Kidney (tissue), 14 donors: ENCODE measurements around the gene ADAMTS7. TPM values are rescaled to one million over a fixed set of nuclear protein-coding genes. Genes with fewer than 3 reads are reported as not detected.

ENCODE experiments used
- DNase-seq, 5 donors: peaks; one replicate each; pipeline ENCODE4 v3.0.0-alpha.2; 2013 to 2020
- FAIRE-seq: peaks from 2 replicates; lab custom pipeline; 2012; peaks lifted over from hg19 to GRCh38; lab: Jason Lieb, UNC
- H3K27ac ChIP-seq, 2 donors: one replicate each; pipeline ENCODE4 v1.7.0; 2013; ENCODE audit warnings: low read depth in 2 of 2, low read length in 2 of 2, inconsistent platforms in 1 of 2
- H3K27me3 ChIP-seq: one replicate; pipeline ENCODE4 v1.7.1; 2013; ENCODE audit warnings: low read length, inconsistent platforms; ENCODE audit not compliant: control insufficient read depth, insufficient read depth
- H3K36me3 ChIP-seq, 3 donors: one replicate each; pipeline versions ENCODE4 v1.7.0 to v1.7.1; 2013; ENCODE audit warnings: low read length in 3 of 3, control low read depth in 1 of 3, inconsistent platforms in 1 of 3; ENCODE audit not compliant: insufficient read depth in 3 of 3, control insufficient read depth in 2 of 3
- H3K4me1 ChIP-seq, 3 donors: one replicate each; pipeline versions ENCODE4 v1.7.0 to v1.7.1; 2013; ENCODE audit warnings: low read length in 3 of 3, inconsistent platforms in 1 of 3, low read depth in 1 of 3; ENCODE audit not compliant: control insufficient read depth in 2 of 3, insufficient read depth in 2 of 3
- H3K4me3 ChIP-seq, 3 donors: one replicate each; pipeline versions ENCODE4 v1.7.0 to v1.8.1; 2013; ENCODE audit warnings: low read length in 3 of 3, control low read depth in 1 of 3, inconsistent platforms in 1 of 3
- H3K9ac ChIP-seq, 3 donors: one replicate each; pipeline versions ENCODE4 v1.7.0 to v1.7.1; 2013; ENCODE audit warnings: low read length in 3 of 3, control low read depth in 1 of 3, inconsistent platforms in 1 of 3
- H3K9me3 ChIP-seq, 3 donors: one replicate each; pipeline versions ENCODE4 v1.7.0 to v1.7.1; 2013; ENCODE audit warnings: low read length in 3 of 3, control low read depth in 1 of 3, inconsistent platforms in 1 of 3; ENCODE audit not compliant: control insufficient read depth in 2 of 3, insufficient read depth in 1 of 3
- intact Hi-C: fragments of 100-400 bp; cut with DNase I; formaldehyde crosslinking; loops from one replicate; pipeline ENCODE4 v1.11.1; 2022
- polyA plus RNA-seq: library from polyadenylated mRNA; stranded (reverse); fragments of 350-450 nt; fragmentation: Illumina TruSeq; extraction: RNeasy Lipid Tissue Mini Kit (QIAGEN cat#74804); gene quantifications from one replicate; pipeline ENCODE4 v1.2.3, GENCODE V29; 2014; ENCODE audit warnings: low read depth, low replicate concordance; ENCODE audit not compliant: insufficient read depth
- total RNA-seq: library from RNA; stranded (reverse); fragmentation: NEBNext Ultra II Directional; extraction: Animal tissue kit (Norgen Biotek cat#: 25700); gene quantifications from one replicate; pipeline ENCODE4 v1.2.1, GENCODE V29; 2021
- TF ChIP-seq, protein P1 (sequence below): IDR thresholded peaks from 3 replicates; pipeline ENCODE4 v1.5.1; 2012; ENCODE audit warnings: mild to moderate bottlenecking, moderate library complexity, borderline replicate concordance; ENCODE audit not compliant: insufficient read depth; ENCODE audit errors: extremely low read depth
- donor health status: control.
- donor health status: control.
- donor health status: control.
- donor health status: control.
- donor health status: control.
- donor health status: DM: yes; HTN: yes; CAD: no.
- donor health status: Normal renal cell carcinoma (clear cell type).

Gene ADAMTS7
- total and polyA plus RNA-seq, 2 donors from 2014 or later, result 0.82 to 3.1 TPM

DNA sequence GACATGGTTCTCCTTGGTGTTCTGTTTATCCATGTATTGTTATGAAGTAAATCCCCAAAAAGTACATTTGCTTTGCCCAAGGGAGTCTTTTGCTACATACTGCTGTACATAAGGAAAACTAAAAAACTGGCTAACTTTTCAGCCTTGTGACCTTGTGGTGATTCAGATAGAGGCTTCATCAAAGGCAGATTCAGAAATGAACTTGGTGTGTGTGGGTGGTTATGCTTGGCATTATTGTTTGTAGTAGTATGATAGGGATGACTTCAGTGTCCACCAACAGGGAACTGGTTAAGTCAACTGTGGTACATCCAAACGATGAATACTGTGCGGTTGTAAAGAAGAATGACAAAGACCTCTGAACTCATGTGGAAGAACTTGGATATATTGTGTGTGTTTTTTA lies 94.6 kb downstream of the ADAMTS7 start:
- Histone ChIP-seq H3K9me3 (no peaks in the 10 kb centered on the region), H3K27ac (no peak overlapping the region), H3K27me3 (no peaks in the 10 kb centered on the region), H3K4me1 (no peaks in the 10 kb centered on the region), H3K4me3 (no peak overlapping the region), H3K9ac (no peak overlapping the region), H3K36me3 (no peaks in the 10 kb centered on the region)
- DNase-seq (no peak), FAIRE-seq (no peak)
- intact Hi-C loops, result no loop called here
- TF ChIP-seq, protein P1, sequence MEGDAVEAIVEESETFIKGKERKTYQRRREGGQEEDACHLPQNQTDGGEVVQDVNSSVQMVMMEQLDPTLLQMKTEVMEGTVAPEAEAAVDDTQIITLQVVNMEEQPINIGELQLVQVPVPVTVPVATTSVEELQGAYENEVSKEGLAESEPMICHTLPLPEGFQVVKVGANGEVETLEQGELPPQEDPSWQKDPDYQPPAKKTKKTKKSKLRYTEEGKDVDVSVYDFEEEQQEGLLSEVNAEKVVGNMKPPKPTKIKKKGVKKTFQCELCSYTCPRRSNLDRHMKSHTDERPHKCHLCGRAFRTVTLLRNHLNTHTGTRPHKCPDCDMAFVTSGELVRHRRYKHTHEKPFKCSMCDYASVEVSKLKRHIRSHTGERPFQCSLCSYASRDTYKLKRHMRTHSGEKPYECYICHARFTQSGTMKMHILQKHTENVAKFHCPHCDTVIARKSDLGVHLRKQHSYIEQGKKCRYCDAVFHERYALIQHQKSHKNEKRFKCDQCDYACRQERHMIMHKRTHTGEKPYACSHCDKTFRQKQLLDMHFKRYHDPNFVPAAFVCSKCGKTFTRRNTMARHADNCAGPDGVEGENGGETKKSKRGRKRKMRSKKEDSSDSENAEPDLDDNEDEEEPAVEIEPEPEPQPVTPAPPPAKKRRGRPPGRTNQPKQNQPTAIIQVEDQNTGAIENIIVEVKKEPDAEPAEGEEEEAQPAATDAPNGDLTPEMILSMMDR, result no peak

DNA sequence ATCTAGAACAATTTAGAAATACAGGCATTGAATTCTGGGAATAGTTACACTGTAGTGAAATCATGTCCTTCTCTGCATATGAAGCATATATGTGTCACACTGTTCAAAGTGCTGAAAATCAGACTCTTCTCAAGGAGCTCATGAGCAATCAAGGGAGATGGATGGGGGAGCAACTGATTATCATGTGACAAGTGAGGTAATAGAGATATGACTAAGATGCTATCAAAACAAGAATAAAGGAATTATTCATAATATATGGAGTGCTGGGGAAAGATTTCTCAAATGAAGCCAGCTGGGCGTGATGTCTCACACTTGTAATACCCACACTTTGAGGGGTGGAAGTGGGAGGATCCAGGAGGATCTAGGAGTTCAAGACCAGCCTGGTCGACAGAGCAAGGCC lies 95.3 kb downstream of the ADAMTS7 start:
- Histone ChIP-seq H3K36me3 (no peaks in the 10 kb centered on the region), H3K27ac (no peak overlapping the region), H3K9me3 (no peaks in the 10 kb centered on the region), H3K27me3 (no peaks in the 10 kb centered on the region), H3K9ac (no peak overlapping the region), H3K4me3 (no peak overlapping the region), H3K4me1 (no peaks in the 10 kb centered on the region)
- FAIRE-seq (no peak), DNase-seq (no peak)
- TF ChIP-seq, protein P1, result no peak
- intact Hi-C loops, result no loop called here

DNA sequence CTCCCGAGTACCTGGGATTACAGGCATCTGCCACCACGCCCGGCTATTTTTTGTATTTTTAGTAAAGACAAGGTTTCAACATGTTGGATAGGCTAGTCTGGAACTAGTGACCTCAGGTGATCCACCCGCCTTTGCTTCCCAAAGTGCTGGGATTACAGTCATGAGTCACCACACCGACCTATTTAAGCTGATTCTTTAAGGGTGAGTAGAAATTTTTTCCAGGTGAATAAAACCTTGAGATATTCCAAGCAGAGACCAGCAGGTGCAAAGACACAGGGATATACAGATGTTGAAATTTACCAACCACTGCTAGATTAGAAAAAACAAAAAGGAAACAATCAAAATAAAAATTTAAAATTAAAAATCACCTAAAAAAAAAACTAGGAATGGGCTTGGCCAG lies 95.8 kb downstream of the ADAMTS7 start:
- Histone ChIP-seq H3K27me3 (no peaks in the 10 kb centered on the region), H3K4me1 (no peaks in the 10 kb centered on the region), H3K9me3 (no peaks in the 10 kb centered on the region), H3K4me3 (no peak overlapping the region), H3K36me3 (no peaks in the 10 kb centered on the region), H3K9ac (no peak overlapping the region), H3K27ac (no peak overlapping the region)
- TF ChIP-seq, protein P1, result no peak
- FAIRE-seq, result no peak
- no peak for DNase-seq
- intact Hi-C loops, result no loop called here

DNA sequence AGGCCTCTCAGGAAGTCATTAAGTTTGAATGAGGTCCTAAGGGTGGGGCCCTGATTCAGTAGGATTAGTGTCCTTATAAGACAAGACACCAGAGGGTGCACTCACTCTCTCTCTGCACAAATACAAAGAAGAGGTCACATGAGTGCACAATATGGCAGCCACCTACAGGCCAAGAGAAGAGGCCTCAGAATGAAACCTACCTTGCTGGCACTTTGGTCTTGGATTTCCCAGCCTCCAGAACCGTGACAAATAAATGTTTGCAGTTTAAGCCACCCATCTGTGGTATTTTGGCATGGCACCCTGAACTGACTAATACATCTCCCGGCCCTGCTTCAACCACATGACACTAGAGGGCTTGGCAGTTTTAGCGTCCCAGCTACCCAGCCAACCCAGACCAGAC lies 96.4 kb downstream of the ADAMTS7 start:
- H3K9ac ChIP-seq, result no peak overlapping the region
- no peaks in the 10 kb centered on the region for H3K9me3 ChIP-seq
- no peaks in the 10 kb centered on the region for H3K27me3 ChIP-seq
- H3K27ac ChIP-seq, result no peak overlapping the region
- TF ChIP-seq, protein P1, result no peak
- DNase-seq (no peak), FAIRE-seq (no peak)
- no peak overlapping the region for H3K4me3 ChIP-seq
- intact Hi-C loops, result loop anchor here (5.0 kb wide), 1 partner anchor 93 kb away; the partner anchor contains the start of gene CHRNA3
- no peaks in the 10 kb centered on the region for H3K4me1 ChIP-seq
- no peaks in the 10 kb centered on the region for H3K36me3 ChIP-seq
